G401 (cell line): ENCODE measurements around the gene FARS2. TPM values are rescaled to one million over a fixed set of nuclear protein-coding genes. Genes with fewer than 3 reads are reported as not detected.

Experiments used
- DNase-seq: peaks from one replicate; pipeline ENCODE4 v3.0.0-alpha.2; 2015; ENCODE audit warnings: low spot score
- in situ Hi-C: cut with HindIII; loops from 2 replicates; pipeline ENCODE4 v1.10.0; 2016; ENCODE audit warnings: low sequenced_read_pairs, mixed read lengths
- total RNA-seq: library from RNA; depleted of rRNA; stranded (reverse); fragments of >200 nt; shearing (Covaris generic); gene quantifications from 2 replicates; pipeline ENCODE4 v1.2.3, GENCODE V29; 2014

Gene FARS2
- total RNA-seq, 1 experiment from 2014 or later = 17.7 TPM

- no peak for DNase-seq
- in situ Hi-C loops = no loop called here
Measured at GRCh38 chr6:5279891-5280338, 18.6 kb downstream of the FARS2 start.

DNA sequence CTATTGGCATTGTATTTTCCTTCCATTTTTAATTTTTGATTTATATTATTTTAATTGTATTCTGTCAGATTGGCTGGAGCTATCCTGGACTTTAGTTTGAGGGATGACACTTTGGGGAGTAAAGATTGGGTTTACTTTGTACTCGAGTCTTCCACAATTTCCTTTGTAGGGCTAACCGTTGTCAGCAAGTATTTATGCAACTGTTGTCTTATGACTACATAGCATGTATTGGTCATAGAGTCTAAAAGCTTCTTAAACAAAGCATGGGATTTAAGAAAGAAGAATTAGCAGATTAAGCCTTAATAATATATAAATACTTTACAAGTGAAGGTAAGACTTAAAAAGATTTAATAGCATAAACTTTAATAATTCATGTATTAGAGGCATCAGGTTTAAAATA, 19.6 kb downstream of the FARS2 start:
- in situ Hi-C loops = no loop called here
- DNase-seq = no peak

DNA sequence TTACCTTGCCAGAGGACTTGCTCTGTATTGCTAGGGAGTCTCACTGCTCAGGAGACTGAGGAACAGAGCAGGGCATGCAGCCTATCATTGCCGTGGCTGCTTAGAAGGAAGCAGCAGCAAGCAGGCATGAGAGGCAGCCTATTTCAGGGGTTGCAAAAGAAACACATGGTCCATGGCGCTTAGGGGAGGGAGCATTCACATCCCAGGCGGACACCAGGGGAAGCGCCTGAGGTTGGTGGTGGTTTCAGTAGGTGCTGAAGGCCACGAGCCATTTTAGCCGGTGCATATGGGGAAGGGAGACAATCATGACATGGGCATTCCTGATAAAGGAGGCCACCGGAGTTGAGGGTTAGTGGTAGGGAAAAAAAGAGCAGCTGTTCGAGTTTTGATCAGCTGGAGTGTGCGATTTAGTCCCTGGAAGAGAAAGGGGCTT, 20.9 kb downstream of the FARS2 start:
- in situ Hi-C loops = no loop called here
- no peak for DNase-seq

- in situ Hi-C loops = no loop called here
- DNase-seq = no peak
Measured at GRCh38 chr6:5285081-5285480, 23.8 kb downstream of the FARS2 start.

- no peak for DNase-seq
Measured at GRCh38 chr6:5285526-5285925, 24.2 kb downstream of the FARS2 start.

DNA sequence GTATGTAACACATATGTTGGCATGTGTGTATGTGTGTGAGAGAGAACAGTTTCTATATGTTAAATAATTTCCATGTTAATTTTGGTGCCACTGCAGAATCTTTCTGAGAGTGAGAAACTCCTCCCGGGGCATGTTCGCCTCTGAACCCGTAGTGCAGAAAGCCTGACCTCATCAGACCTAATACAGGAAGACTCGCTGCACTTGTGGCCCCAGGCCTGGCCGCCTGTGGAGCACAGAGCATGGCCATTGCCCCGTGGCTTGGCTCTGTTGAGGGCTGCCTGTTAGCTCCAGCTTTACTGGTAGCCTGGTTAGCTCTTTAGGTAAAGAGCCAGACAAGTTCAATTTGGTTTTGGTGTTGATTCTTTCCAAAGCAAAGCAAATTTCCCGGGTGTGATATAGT, 25.5 kb downstream of the FARS2 start:
- in situ Hi-C loops = no loop called here

More at GRCh38 chr6:5285526-5285925, 24.2 kb downstream of the FARS2 start:
- in situ Hi-C loops = no loop called here

GRCh38 chr6:5287205-5287965, 26.1 kb downstream of the FARS2 start:
- in situ Hi-C loops = no loop called here
- DNase-seq = no peak

More for the DNA sequence above, 25.5 kb downstream of the FARS2 start:
- DNase-seq = no peak

DNA sequence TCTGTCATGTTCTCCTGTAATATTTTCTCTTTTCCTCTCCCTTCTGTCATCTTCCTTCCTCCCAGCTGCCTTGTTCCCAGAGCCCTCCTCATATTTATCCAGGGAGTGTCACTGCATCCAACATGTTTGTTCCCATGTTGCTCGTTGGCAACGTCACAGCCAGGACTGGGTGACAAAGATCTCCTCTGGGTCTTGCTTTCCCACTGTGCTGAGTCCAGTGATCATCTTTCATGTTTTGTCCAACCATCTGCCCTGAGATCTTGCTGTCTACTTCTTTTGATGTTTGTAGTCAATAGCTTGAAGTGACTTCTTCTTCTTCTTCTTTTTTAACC, 26.6 kb downstream of the FARS2 start:
- no peak for DNase-seq
- in situ Hi-C loops = no loop called here

DNA sequence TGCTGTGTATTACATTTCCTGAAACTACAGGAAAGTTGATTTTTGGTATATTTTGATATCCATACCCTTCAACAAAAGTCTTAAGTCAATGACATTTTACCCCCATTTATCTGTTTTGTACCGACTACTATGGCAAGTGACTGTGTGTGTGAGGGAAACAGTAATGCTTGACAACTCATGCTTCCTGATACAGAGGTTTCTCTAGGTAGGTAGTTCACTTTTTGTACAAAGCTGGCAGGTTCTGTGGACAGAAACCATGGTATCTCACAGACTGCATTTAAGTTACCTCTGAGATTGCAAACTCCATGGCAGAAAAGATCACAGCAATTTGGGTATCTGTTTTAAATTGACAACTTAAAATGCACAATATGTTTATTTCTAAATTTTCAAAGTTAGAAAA, 28.8 kb downstream of the FARS2 start:
- DNase-seq = no peak
- in situ Hi-C loops = no loop called here

GRCh38 chr6:5290500-5290899, 29.2 kb downstream of the FARS2 start:
- in situ Hi-C loops = no loop called here
- DNase-seq = no peak

- no peak for DNase-seq
- in situ Hi-C loops = no loop called here
Measured at GRCh38 chr6:5292154-5292553, 30.8 kb downstream of the FARS2 start.

DNA sequence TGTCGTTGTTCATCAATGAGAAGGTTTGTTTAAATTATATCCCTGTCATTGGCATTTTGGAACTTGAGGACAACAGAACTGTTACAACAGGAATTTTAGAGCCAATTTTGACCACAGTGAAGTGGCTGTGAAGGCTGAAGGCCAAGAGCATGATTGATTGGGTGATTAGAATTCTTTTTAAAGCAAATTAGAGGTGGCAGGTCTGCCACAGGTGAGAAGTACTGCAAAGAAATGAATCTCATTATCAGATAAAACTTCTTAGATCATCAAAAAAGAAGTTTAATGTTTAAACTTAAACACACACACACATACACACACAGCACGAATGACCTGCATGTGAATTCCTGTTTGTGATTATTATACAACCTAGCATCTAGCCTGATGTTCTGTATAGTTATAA, 32.4 kb downstream of the FARS2 start:
- DNase-seq = no peak
- in situ Hi-C loops = no loop called here

DNA sequence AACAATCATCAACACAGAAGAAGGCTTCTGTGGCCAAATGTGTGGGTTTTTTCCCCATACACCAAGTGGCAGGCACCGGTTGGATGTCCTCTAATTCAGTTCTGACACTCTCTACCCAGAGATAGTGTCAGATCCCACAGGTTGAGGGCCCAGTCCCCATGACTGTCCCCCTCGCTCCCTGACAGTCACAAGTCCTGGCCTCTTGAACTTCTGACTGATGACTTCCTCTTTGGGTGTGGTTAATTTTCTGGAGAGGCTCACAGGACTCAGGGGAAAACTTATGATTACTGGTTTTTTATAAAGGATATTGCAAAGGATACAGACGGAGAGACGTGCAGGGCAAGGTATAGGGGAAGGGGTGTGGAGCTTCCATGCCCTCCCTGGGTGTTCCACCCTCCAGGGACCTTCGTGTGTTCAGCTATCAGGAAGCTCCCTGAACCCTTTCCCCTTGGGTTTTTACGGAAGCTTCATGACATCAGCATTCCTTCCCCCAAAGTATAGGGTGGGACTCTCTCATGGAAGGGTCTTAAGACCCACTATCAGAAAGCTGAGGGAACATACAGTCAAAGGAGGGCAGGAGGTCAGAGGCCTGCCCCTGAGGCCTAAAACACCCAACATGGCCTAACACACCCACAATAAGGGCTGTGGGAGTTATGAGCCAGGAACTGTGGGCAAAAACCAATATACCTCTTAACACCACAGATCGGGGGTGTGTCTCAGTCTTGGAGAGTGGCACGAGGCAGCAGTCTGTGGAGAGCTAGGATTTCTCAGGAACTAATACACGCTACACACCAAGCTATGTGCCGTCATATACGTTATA, 33.3 kb downstream of the FARS2 start:
- in situ Hi-C loops = no loop called here
- no peak for DNase-seq

GRCh38 chr6:5295623-5296022, 34.3 kb downstream of the FARS2 start:
- in situ Hi-C loops = no loop called here
- no peak for DNase-seq

DNA sequence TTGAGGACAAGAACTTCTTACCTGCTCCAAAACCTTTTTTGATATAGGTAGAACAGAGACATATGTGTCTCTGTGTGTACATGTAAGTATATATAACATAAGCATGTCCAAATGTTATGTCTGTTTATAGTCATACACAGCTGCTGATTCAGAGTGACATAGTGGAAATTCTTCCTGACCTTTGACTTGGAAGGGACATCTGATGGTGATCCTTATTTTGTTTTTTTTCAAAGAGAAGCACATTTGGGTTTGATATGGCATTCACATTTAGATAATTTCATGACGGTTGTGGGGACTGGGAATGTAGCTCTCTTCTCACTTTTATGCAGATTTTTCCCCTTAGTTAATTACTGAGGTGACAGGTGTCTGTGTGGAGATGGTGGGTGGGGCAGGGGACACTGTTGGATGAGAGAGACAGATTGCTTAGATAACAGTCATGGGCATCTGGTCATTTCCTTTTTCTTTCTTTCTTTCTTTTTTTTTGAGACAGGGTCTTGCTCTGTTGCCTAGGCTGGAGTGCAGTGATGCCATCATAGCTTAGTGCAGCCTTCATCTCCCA, 39.0 kb downstream of the FARS2 start:
- DNase-seq = no peak
- in situ Hi-C loops = no loop called here

DNA sequence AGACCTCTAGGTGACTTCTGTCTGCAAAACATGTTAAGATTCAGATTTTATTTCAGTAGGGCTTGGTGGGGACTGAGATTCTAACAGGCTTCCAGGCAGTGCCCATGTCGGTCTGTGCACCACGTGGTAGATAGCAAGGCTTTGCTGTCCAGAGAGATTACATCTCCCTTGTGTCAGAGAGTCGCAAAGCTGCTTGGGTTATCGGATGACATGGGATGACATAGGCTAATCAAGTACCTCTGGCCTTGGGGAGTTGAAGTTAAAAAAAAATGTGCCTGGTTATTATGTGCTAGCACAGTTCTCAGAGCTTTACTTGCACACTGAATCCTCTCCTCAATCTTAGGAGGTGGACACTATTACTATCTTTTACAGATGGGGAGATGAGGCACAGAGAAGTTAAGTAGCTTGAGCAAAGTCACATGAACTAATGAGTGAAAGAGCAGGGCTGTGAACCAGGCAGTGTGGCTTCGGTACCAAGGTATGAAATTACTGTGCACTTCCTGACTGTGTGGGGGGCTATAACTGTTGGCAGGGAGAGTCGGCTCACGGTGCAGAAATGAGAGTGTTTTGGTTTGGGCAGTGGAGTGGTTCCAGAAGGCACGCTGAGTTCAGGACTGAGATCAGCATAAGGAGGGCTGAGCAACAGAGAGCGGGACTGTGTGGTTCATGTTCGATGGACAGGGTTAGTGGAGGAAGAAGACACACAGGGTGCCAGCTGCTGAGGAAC, 41.1 kb downstream of the FARS2 start:
- DNase-seq = peak; percentile 66
- in situ Hi-C loops = no loop called here

DNA sequence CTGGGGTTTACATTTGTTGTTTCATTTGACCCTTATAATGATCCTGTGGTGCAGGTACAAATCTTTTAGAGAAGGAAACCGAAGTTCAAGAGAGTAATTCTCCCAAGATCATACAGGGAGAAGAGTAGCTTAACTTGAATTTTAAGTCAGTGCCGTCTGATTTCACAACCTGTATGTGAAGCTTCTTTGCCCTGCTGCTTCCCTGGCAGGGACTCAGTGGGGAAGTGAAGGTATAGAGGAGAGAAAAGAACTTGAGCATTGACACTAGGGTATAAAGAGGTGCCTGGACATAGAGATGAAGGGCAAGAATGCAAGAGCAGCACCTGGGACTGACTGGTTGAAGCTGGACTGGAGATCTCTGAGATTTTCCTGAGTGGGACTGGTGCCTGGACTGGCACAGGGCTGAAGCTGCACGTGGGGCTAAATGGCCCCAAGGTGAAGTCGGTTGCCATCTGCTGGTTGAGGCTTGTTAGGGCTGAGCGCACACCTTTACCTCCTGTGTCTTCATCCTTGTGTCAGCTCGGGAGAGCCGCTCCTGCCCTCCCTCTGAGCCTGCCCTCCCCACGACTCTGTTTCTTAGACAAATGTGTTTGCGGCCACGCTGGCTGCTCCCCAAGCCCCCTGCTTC, 41.8 kb downstream of the FARS2 start:
- peak; percentile 87 for DNase-seq
- in situ Hi-C loops = no loop called here

- in situ Hi-C loops = no loop called here
- peak; percentile 89 for DNase-seq
Measured at GRCh38 chr6:5303682-5304081, 42.4 kb downstream of the FARS2 start.

- in situ Hi-C loops = no loop called here
- DNase-seq = no peak
Measured at GRCh38 chr6:5305968-5306626, 44.8 kb downstream of the FARS2 start.
